H9 (cell line): Measurements from ENCODE around the gene C3orf22. TPM values are rescaled to one million over a fixed set of nuclear protein-coding genes. Genes with fewer than 3 reads are reported as not detected.

ENCODE experiments used
- DNase-seq: peaks from one replicate; pipeline ENCODE4 v3.0.0-alpha.2; 2017
- H2AFZ ChIP-seq: one replicate; pipeline ENCODE4 v1.6.1; 2013; ENCODE audit warnings: mild to moderate bottlenecking, low read length, control low read depth, moderate library complexity
- H2AK5ac ChIP-seq: 2 replicates; pipeline ENCODE4 v1.6.1; 2013; ENCODE audit warnings: low read length, control low read depth, mixed read lengths; ENCODE audit not compliant: insufficient read length
- H2BK120ac ChIP-seq: one replicate; pipeline ENCODE4 v1.6.1; 2013; ENCODE audit warnings: low read depth, mild to moderate bottlenecking, low read length, control low read depth, inconsistent platforms; ENCODE audit not compliant: poor library complexity, severe bottlenecking
- H2BK12ac ChIP-seq: 2 replicates; pipeline ENCODE4 v1.6.1; 2013; ENCODE audit warnings: low read length, control low read depth, mixed read lengths, low read depth; ENCODE audit not compliant: insufficient read length
- H2BK15ac ChIP-seq: 2 replicates; pipeline ENCODE4 v1.6.1; 2013; ENCODE audit warnings: low read depth, low read length, control low read depth
- H2BK20ac ChIP-seq: one replicate; pipeline ENCODE4 v1.6.1; 2013; ENCODE audit warnings: low read depth, mild to moderate bottlenecking, low read length, control low read depth, inconsistent platforms; ENCODE audit not compliant: poor library complexity, severe bottlenecking
- H2BK5ac ChIP-seq: 2 replicates; pipeline ENCODE4 v1.6.1; 2013; ENCODE audit warnings: low read length, control low read depth, mixed read lengths; ENCODE audit not compliant: insufficient read length
- H3K14ac ChIP-seq: 2 replicates; pipeline ENCODE4 v1.6.1; 2013; ENCODE audit warnings: low read length, control low read depth; ENCODE audit not compliant: insufficient read depth
- H3K18ac ChIP-seq: 2 replicates; pipeline ENCODE4 v1.6.1; 2013; ENCODE audit warnings: low read depth, mild to moderate bottlenecking, mixed read lengths, low read length, control low read depth; ENCODE audit not compliant: insufficient read length
- H3K23ac ChIP-seq: 2 replicates; pipeline ENCODE4 v1.6.1; 2013; ENCODE audit warnings: low read length, control low read depth, mixed read lengths, low read depth; ENCODE audit not compliant: insufficient read length
- H3K23me2 ChIP-seq: 2 replicates; pipeline ENCODE4 v1.6.1; 2013; ENCODE audit warnings: low read depth, mild to moderate bottlenecking, mixed read lengths, low read length, control low read depth; ENCODE audit not compliant: insufficient read length, poor library complexity, severe bottlenecking
- H3K27ac ChIP-seq: 2 replicates; pipeline ENCODE4 v1.5.1; 2013; ENCODE audit warnings: low read length, control low read depth, mixed read lengths, low read depth; ENCODE audit not compliant: insufficient read length
- H3K27me3 ChIP-seq: 2 replicates; pipeline ENCODE4 v1.6.1; 2013; ENCODE audit warnings: low read length, control low read depth, inconsistent platforms; ENCODE audit not compliant: insufficient read depth
- H3K4ac ChIP-seq: 2 replicates; pipeline ENCODE4 v1.6.1; 2013; ENCODE audit warnings: low read depth, mild to moderate bottlenecking, control low read depth, inconsistent platforms, low read length, moderate library complexity
- H3K4me1 ChIP-seq: 2 replicates; pipeline ENCODE4 v1.6.1; 2013; ENCODE audit warnings: low read length, control low read depth, inconsistent platforms; ENCODE audit not compliant: insufficient read depth
- H3K4me2 ChIP-seq: 2 replicates; pipeline ENCODE4 v1.6.1; 2013; ENCODE audit warnings: low read length, control low read depth, mixed read lengths; ENCODE audit not compliant: insufficient read length, insufficient read depth
- H3K56ac ChIP-seq: 2 replicates; pipeline ENCODE4 v1.6.1; 2013; ENCODE audit warnings: low read depth, mild to moderate bottlenecking, mixed read lengths, low read length, control low read depth; ENCODE audit not compliant: insufficient read length
- H3K79me1 ChIP-seq: 2 replicates; pipeline ENCODE4 v1.6.1; 2013; ENCODE audit warnings: low read depth, mild to moderate bottlenecking, moderate library complexity, low read length, control low read depth, inconsistent platforms; ENCODE audit not compliant: insufficient read depth, poor library complexity, severe bottlenecking
- H3K79me2 ChIP-seq: 2 replicates; pipeline ENCODE4 v1.6.1; 2013; ENCODE audit warnings: low read length, control low read depth, inconsistent platforms; ENCODE audit not compliant: insufficient read depth
- H3K9ac ChIP-seq: 2 replicates; pipeline ENCODE4 v1.6.1; 2013; ENCODE audit warnings: low read length, control low read depth, mixed read lengths; ENCODE audit not compliant: insufficient read length; ENCODE audit errors: extremely low read depth
- H3K9me3 ChIP-seq: one replicate; pipeline ENCODE4 v1.6.1; 2013; ENCODE audit warnings: low read depth, low read length, inconsistent platforms; ENCODE audit not compliant: control insufficient read depth
- H3T11ph ChIP-seq: one replicate; pipeline ENCODE4 v1.6.1; 2013; ENCODE audit warnings: mild to moderate bottlenecking, low read length, control low read depth, inconsistent platforms
- H4K20me1 ChIP-seq: one replicate; pipeline ENCODE4 v1.6.1; 2013; ENCODE audit not compliant: control insufficient read depth, insufficient read length, insufficient read depth
- H4K5ac ChIP-seq: 2 replicates; pipeline ENCODE4 v1.6.1; 2013; ENCODE audit warnings: low read depth, mild to moderate bottlenecking, mixed read lengths, low read length, control low read depth; ENCODE audit not compliant: insufficient read length
- H4K8ac ChIP-seq: replicated peaks from 2 replicates; pipeline ENCODE4 v1.6.1; 2013; ENCODE audit warnings: low read length, control low read depth, mixed read lengths, low read depth; ENCODE audit not compliant: insufficient read length
- H4K91ac ChIP-seq: 2 replicates; pipeline ENCODE4 v1.6.1; 2013; ENCODE audit warnings: low read depth, mild to moderate bottlenecking, moderate library complexity, mixed read lengths, low read length, control low read depth; ENCODE audit not compliant: insufficient read length
- H3K27ac Mint-ChIP-seq, 3 experiments: 2 replicates in 2 of 3; 3 replicates in 1 of 3; pipeline ENCODE4 v1.8.0; 2020 to 2021; ENCODE audit warnings: mixed read lengths in 3 of 3, mild to moderate bottlenecking in 1 of 3, moderate library complexity in 1 of 3
- H3K27me3 Mint-ChIP-seq: 2 replicates; pipeline ENCODE4 v1.8.0; 2021; ENCODE audit warnings: low read depth, mild to moderate bottlenecking, moderate library complexity, mixed read lengths
- H3K36me3 Mint-ChIP-seq, 3 experiments: 2 replicates in 2 of 3; 3 replicates in 1 of 3; pipeline ENCODE4 v1.8.0; 2020 to 2021; ENCODE audit warnings: low read depth in 3 of 3, mixed read lengths in 3 of 3; ENCODE audit not compliant: insufficient read depth in 1 of 3
- H3K4me1 Mint-ChIP-seq, 2 experiments: 2 replicates each; pipeline ENCODE4 v1.8.0; 2020; ENCODE audit warnings: mixed read lengths in 2 of 2
- H3K4me3 Mint-ChIP-seq, 2 experiments: 2 replicates in 1 of 2; 3 replicates in 1 of 2; pipeline ENCODE4 v1.8.0; 2020 to 2021; ENCODE audit warnings: mild to moderate bottlenecking in 2 of 2, mixed read lengths in 2 of 2, moderate library complexity in 1 of 2
- H3K9me3 Mint-ChIP-seq, 2 experiments: 2 replicates in 1 of 2; 3 replicates in 1 of 2; pipeline ENCODE4 v1.8.0; 2020; ENCODE audit warnings: mild to moderate bottlenecking in 2 of 2, mixed read lengths in 2 of 2, moderate library complexity in 1 of 2
- WGBS: extraction: QIAGEN DNeasy Blood & Tissue Kit; methylation state at CpG from one replicate; pipeline ENCODE4 v1.1.7; 2013; ENCODE audit warnings: missing lambda C conversion rate, low lambda C conversion rate, mixed read lengths; ENCODE audit not compliant: insufficient read length; ENCODE audit errors: extremely low coverage; 5-methylcytosine and 5-hydroxymethylcytosine counted together
- total RNA-seq: library from RNA; stranded (reverse); gene quantifications from 2 replicates; pipeline ENCODE4 v1.2.1, GENCODE V29; 2021
- TF ChIP-seq, protein P1 (sequence below): fragments of 200-600 bp; sonication (generic); conservative IDR thresholded peaks from 3 replicates; pipeline ENCODE4 v1.8.0; 2021; ENCODE audit warnings: antibody characterized with exemption, mild to moderate bottlenecking

The C3orf22 gene
- total RNA-seq, 1 experiment from 2014 or later: not detected

DNA sequence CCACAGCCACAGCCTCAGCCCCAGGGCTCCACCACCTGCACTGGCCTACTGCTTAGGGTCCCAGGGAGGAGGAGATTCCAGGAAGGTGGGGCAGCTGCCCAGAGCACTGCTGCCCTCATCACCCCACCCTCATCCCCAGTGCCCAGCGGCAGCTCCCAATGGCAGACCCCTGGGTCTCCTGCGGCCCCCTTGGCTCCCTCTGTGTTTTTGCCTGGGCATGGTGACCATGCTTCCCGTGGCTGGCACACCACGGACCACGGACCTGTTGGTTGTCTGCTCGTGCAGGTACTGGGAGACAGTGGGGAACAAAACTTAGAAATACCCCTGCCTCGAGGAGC is 32.1 kb downstream of the C3orf22 start:
- Histone ChIP-seq H4K20me1 (no peaks in the 10 kb centered on the region), H3K27me3 (no peaks in the 10 kb centered on the region; the same call in 1 of the 2 replicates), H3K23ac (no peak overlapping the region), H4K5ac (no peak overlapping the region), H2AK5ac (no peak overlapping the region), H3T11ph (no peak overlapping the region), H3K4me1 (no peaks in the 10 kb centered on the region), H2AFZ (no peak overlapping the region), H3K27ac (no peak overlapping the region), H2BK12ac (no peak overlapping the region), H3K56ac (no peak overlapping the region), H3K79me2 (no peaks in the 10 kb centered on the region), H3K4ac (no peak overlapping the region), H4K91ac (no peak overlapping the region), H3K79me1 (no peaks in the 10 kb centered on the region), H3K9ac (no peak overlapping the region), H2BK20ac (no peak overlapping the region), H3K9me3 (no peaks in the 10 kb centered on the region), H3K4me2 (no peak overlapping the region), H2BK5ac (no peak overlapping the region), H2BK15ac (no peak overlapping the region), H3K14ac (no peak overlapping the region), H3K23me2 (no peaks in the 10 kb centered on the region), H2BK120ac (no peak overlapping the region), H3K18ac (no peak overlapping the region), H4K8ac (no peak overlapping the region)
- Mint-ChIP-seq H3K36me3 (no peaks in the 10 kb centered on the region; a peak in 1 of 7 replicates), H3K4me3 (no peak overlapping the region), H3K27ac (no peak overlapping the region; a peak in 1 of 7 replicates), H3K4me1 (peaks cover 3 to 24% of the 10 kb centered on the region in 2 experiments), H3K9me3 (no peaks in the 10 kb centered on the region; a peak in 1 of 5 replicates), H3K27me3 (peaks cover 43% of the 10 kb centered on the region)
- no CpG with 5 or more reads among the region's 7 CpGs for WGBS
- DNase-seq: no peak
- TF ChIP-seq, protein P1, sequence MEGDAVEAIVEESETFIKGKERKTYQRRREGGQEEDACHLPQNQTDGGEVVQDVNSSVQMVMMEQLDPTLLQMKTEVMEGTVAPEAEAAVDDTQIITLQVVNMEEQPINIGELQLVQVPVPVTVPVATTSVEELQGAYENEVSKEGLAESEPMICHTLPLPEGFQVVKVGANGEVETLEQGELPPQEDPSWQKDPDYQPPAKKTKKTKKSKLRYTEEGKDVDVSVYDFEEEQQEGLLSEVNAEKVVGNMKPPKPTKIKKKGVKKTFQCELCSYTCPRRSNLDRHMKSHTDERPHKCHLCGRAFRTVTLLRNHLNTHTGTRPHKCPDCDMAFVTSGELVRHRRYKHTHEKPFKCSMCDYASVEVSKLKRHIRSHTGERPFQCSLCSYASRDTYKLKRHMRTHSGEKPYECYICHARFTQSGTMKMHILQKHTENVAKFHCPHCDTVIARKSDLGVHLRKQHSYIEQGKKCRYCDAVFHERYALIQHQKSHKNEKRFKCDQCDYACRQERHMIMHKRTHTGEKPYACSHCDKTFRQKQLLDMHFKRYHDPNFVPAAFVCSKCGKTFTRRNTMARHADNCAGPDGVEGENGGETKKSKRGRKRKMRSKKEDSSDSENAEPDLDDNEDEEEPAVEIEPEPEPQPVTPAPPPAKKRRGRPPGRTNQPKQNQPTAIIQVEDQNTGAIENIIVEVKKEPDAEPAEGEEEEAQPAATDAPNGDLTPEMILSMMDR: no peak
